HCT116 (cell line): ENCODE results near the gene A3GALT2.

Experiments used
- CTCF ChIP-seq, 3 experiments: fragments of 200-600 bp in 1 of 3; sonication (generic) in 1 of 3; IDR thresholded peaks in 2 of 3; conservative IDR thresholded peaks in 1 of 3; 2 replicates each; pipeline ENCODE4 v1.5.1; 2012 to 2017; ENCODE audit warnings: low read depth in 2 of 3, low read length in 2 of 3, antibody characterized with exemption in 1 of 3, borderline replicate concordance in 1 of 3, control low read depth in 1 of 3, mild to moderate bottlenecking in 1 of 3, mixed read lengths in 1 of 3, mixed run types in 1 of 3, moderate library complexity in 1 of 3; ENCODE audit not compliant: insufficient read depth in 1 of 3
- SRF ChIP-seq: IDR thresholded peaks from 2 replicates; pipeline ENCODE4 v1.6.1; 2012; ENCODE audit warnings: low read depth

- no peak for TF ChIP-seq CTCF (IDR thresholded peaks at IDR 0.05 in 2 of 3, conservative IDR thresholded peaks at IDR 0.05 in 1 of 3; ENCODE audit: borderline replicate concordance in 1 of 3, insufficient read depth in 1 of 3, low read depth in 2 of 3, low read length in 2 of 3)
- no peak for TF ChIP-seq SRF
These were observed 48.0 kb downstream of the A3GALT2 start for GRCh38 chr1:33272930-33273329.
